B cell (primary cell): ENCODE data around the gene TSC22D1. TPM values are rescaled to one million over a fixed set of nuclear protein-coding genes. Genes with fewer than 3 reads are reported as not detected.

ENCODE experiments used
- ATAC-seq: fragments of 200-7000 bp; cut with Tn5 transposase; one replicate; pipeline ENCODE4 v1.10.0; 2021; ENCODE audit warnings: low read depth, mild to moderate bottlenecking, moderate number of reproducible peaks, moderate library complexity
- CTCF ChIA-PET: fragments of 350-600 bp; sonication (Branson Sonifier 250); formaldehyde crosslinking; loops from one replicate; lab custom pipeline; 2021; ENCODE audit warnings: antibody characterized with exemption, inconsistent platforms; lab: Charles Lee
- POLR2A ChIA-PET: fragments of 350-600 bp; sonication (Branson Sonifier 250); formaldehyde crosslinking; loops from one replicate; lab custom pipeline; 2021; ENCODE audit warnings: antibody characterized with exemption; lab: Charles Lee
- DNase-seq: peaks from one replicate; pipeline ENCODE4 v3.0.0; 2013
- H2AFZ ChIP-seq: 2 replicates; pipeline ENCODE4 v1.6.1; 2012; ENCODE audit warnings: mild to moderate bottlenecking, low read depth, low read length; ENCODE audit not compliant: insufficient read depth, poor library complexity, severe bottlenecking
- H3K27ac ChIP-seq, 2 donors: 1 replicate in 1 of 2; 2 replicates in 1 of 2; pipeline ENCODE4 v1.5.1; 2012 to 2013; ENCODE audit warnings: low read length in 2 of 2, mild to moderate bottlenecking in 2 of 2, moderate library complexity in 1 of 2
- H3K27me3 ChIP-seq, 4 experiments: fragments of 200-600 bp in 1 of 4; sonication (generic) in 1 of 4; replicated peaks in 1 of 4; 1 replicate in 2 of 4; 2 replicates in 2 of 4; pipeline versions ENCODE4 v1.6.1 to v1.7.0; 2013 to 2016; ENCODE audit warnings: low read length in 3 of 4, mild to moderate bottlenecking in 2 of 4, mixed read lengths in 1 of 4, moderate library complexity in 1 of 4; ENCODE audit not compliant: insufficient read depth in 4 of 4, control insufficient read depth in 3 of 4; ENCODE audit errors: control extremely low read depth in 1 of 4
- H3K36me3 ChIP-seq, 2 experiments: replicated peaks in 1 of 2; 1 replicate in 1 of 2; 2 replicates in 1 of 2; pipeline versions ENCODE4 v1.6.1 to v1.7.1; 2013; ENCODE audit warnings: low read length in 1 of 2; ENCODE audit not compliant: insufficient read depth in 2 of 2, control insufficient read depth in 1 of 2; ENCODE audit errors: control extremely low read depth in 1 of 2, extremely low read depth in 1 of 2
- H3K4me1 ChIP-seq, 2 donors: fragments of 200-600 bp in 1 of 2; sonication (generic) in 1 of 2; 1 replicate in 1 of 2; 2 replicates in 1 of 2; pipeline versions ENCODE4 v1.5.1 to v1.6.1; 2013 to 2017; ENCODE audit warnings: low read length in 2 of 2; ENCODE audit not compliant: control insufficient read depth in 2 of 2, insufficient read depth in 2 of 2
- H3K4me2 ChIP-seq: replicated peaks from 2 replicates; pipeline ENCODE3; 2012; ENCODE audit warnings: mild to moderate bottlenecking, low read depth, low read length; ENCODE audit not compliant: poor library complexity, severe bottlenecking
- H3K4me3 ChIP-seq, 5 experiments: fragments of 200-600 bp in 1 of 5; sonication (generic) in 1 of 5; 1 replicate in 3 of 5; 2 replicates in 2 of 5; pipeline versions ENCODE4 v1.5.1 to v1.7.0; 2011 to 2016; ENCODE audit warnings: low read length in 4 of 5, mild to moderate bottlenecking in 4 of 5, low read depth in 2 of 5, control low read depth in 1 of 5, moderate library complexity in 1 of 5; ENCODE audit not compliant: insufficient read depth in 1 of 5; ENCODE audit errors: control extremely low read depth in 1 of 5, extremely low read depth in 1 of 5
- H3K79me2 ChIP-seq: fragments of 200-600 bp; sonication (generic); one replicate; pipeline ENCODE4 v1.6.0; 2016; ENCODE audit warnings: low read length; ENCODE audit not compliant: control insufficient read depth, insufficient read depth
- H3K9ac ChIP-seq: fragments of 200-600 bp; sonication (generic); 2 replicates; pipeline ENCODE4 v1.6.1; 2017; ENCODE audit warnings: mild to moderate bottlenecking, low read length, moderate library complexity
- H3K9me3 ChIP-seq, 3 donors: one replicate each; pipeline versions ENCODE4 v1.6.1 to v1.7.1; 2013; ENCODE audit warnings: low read length in 2 of 3; ENCODE audit not compliant: control insufficient read depth in 2 of 3, insufficient read depth in 1 of 3; ENCODE audit errors: control extremely low read depth in 1 of 3
- H4K20me1 ChIP-seq: 2 replicates; pipeline ENCODE4 v1.6.0; 2012; ENCODE audit warnings: mild to moderate bottlenecking, low read length; ENCODE audit not compliant: insufficient read depth, control insufficient read depth, poor library complexity, severe bottlenecking
- H3K27ac Mint-ChIP-seq: one replicate; pipeline ENCODE4 v1.8.0; 2021; ENCODE audit warnings: mixed read lengths
- H3K27me3 Mint-ChIP-seq: one replicate; pipeline ENCODE4 v1.8.0; 2021; ENCODE audit warnings: mixed read lengths
- H3K4me1 Mint-ChIP-seq: one replicate; pipeline ENCODE4 v1.8.0; 2021; ENCODE audit warnings: mixed read lengths
- H3K4me3 Mint-ChIP-seq: one replicate; pipeline ENCODE4 v1.8.0; 2021; ENCODE audit warnings: mixed read lengths
- H3K9me3 Mint-ChIP-seq: one replicate; pipeline ENCODE4 v1.8.0; 2022; ENCODE audit warnings: mixed read lengths; ENCODE audit not compliant: insufficient read depth
- CTCF ChIP-seq: fragments of 200-600 bp; IDR thresholded peaks from one replicate; pipeline ENCODE4 v1.8.0; 2022; ENCODE audit warnings: antibody characterized with exemption, mild to moderate bottlenecking
- EZH2 ChIP-seq: IDR thresholded peaks from 2 replicates; pipeline ENCODE4 v1.6.1; 2012; ENCODE audit warnings: borderline replicate concordance, low read depth, mild to moderate bottlenecking, moderate library complexity, low read length; ENCODE audit not compliant: insufficient read depth, poor library complexity, severe bottlenecking
- WGBS: methylation state at CpG from one replicate; pipeline ENCODE4 v1.1.5; 2013; ENCODE audit warnings: missing lambda C conversion rate; ENCODE audit not compliant: insufficient coverage; 5-methylcytosine and 5-hydroxymethylcytosine counted together
- intact Hi-C: fragments of 100-400 bp; cut with micrococcal nuclease; formaldehyde crosslinking; loops from one replicate; pipeline ENCODE4 v1.10.0; 2022
- polyA plus RNA-seq: library from polyadenylated mRNA; depleted of rRNA; stranded (reverse); fragments of >200 nt; gene quantifications from 2 replicates; pipeline ENCODE4 v1.2.3, GENCODE V29; 2012
- total RNA-seq, 2 donors: library from RNA; stranded (reverse); fragments of 120-200 nt in 1 of 2; gene quantifications; 1 replicate in 1 of 2; 2 replicates in 1 of 2; pipeline versions ENCODE4 v1.2.3 to v1.2.4, GENCODE V29; 2013 to 2022

Gene TSC22D1
- total and polyA plus RNA-seq, 2 donors (not counting 1 experiment from before 2014, with no cell fraction given), result 7.0 to 36.6 TPM

GRCh38 chr13:44542361-44542760, 33.8 kb downstream of the TSC22D1 start:
- no peak for DNase-seq
- intact Hi-C loops, result no loop called here
- H4K20me1 ChIP-seq, result no peaks in the 10 kb centered on the region
- H3K36me3 ChIP-seq, result no peaks in the 10 kb centered on the region
- no peaks in the 10 kb centered on the region for H3K79me2 ChIP-seq
- H3K9me3 ChIP-seq, result no peaks in the 10 kb centered on the region
- H3K27me3 Mint-ChIP-seq, result no peaks in the 10 kb centered on the region
- no peak overlapping the region for H3K4me2 ChIP-seq
- no peak overlapping the region for H3K9ac ChIP-seq
- no peak for TF ChIP-seq CTCF
- no peak for TF ChIP-seq EZH2
- ChIA-PET CTCF (interaction anchor here (1.2 kb wide), 1 partner anchor 9 kb away, joined by 3 read pairs; no protein-coding TSS in a partner anchor), POLR2A (no interaction called here)
- H3K4me3 ChIP-seq, result no peak overlapping the region
- no peak overlapping the region for H3K4me3 Mint-ChIP-seq
- no peak for ATAC-seq
- no peaks in the 10 kb centered on the region for H3K27me3 ChIP-seq
- no peaks in the 10 kb centered on the region for H3K4me1 ChIP-seq
- H3K27ac ChIP-seq, result no peak overlapping the region
- H3K4me1 Mint-ChIP-seq, result no peaks in the 10 kb centered on the region
- no CpG with 5 or more reads among the region's 3 CpGs for WGBS
- H3K27ac Mint-ChIP-seq, result no peak overlapping the region
- H3K9me3 Mint-ChIP-seq, result no peaks in the 10 kb centered on the region
- H2AFZ ChIP-seq, result no peak overlapping the region

- CTCF ChIA-PET, result interaction anchor here (1.2 kb wide), 1 partner anchor 10 kb away, joined by 3 read pairs; no protein-coding TSS in a partner anchor
- H3K27ac Mint-ChIP-seq, result no peak overlapping the region
- H3K27me3 Mint-ChIP-seq, result no peaks in the 10 kb centered on the region
- no peak for ATAC-seq
- H3K4me1 Mint-ChIP-seq, result no peaks in the 10 kb centered on the region
- H4K20me1 ChIP-seq, result no peaks in the 10 kb centered on the region
- WGBS, result no CpG with 5 or more reads among the region's 1 CpG
- no peak overlapping the region for H2AFZ ChIP-seq
- no peak overlapping the region for H3K4me2 ChIP-seq
- H3K4me3 Mint-ChIP-seq, result no peak overlapping the region
- no peaks in the 10 kb centered on the region for H3K27me3 ChIP-seq
- no peaks in the 10 kb centered on the region for H3K4me1 ChIP-seq
- no peaks in the 10 kb centered on the region for H3K9me3 Mint-ChIP-seq
- H3K4me3 ChIP-seq, result no peak overlapping the region
- TF ChIP-seq EZH2 (no peak), CTCF (no peak)
- no peak overlapping the region for H3K27ac ChIP-seq
- no peak for DNase-seq
- POLR2A ChIA-PET, result no interaction called here
- no peaks in the 10 kb centered on the region for H3K79me2 ChIP-seq
- no peaks in the 10 kb centered on the region for H3K36me3 ChIP-seq
- intact Hi-C loops, result no loop called here
- H3K9ac ChIP-seq, result no peak overlapping the region
- H3K9me3 ChIP-seq, result no peaks in the 10 kb centered on the region
Measured at GRCh38 chr13:44541601-44542000, 34.5 kb downstream of the TSC22D1 start.
